Measurements from ENCODE around the gene RANBP10.
"Not testable (repeated sequence)": the region's sequence is repeated elsewhere in the genome, so short reads cannot be mapped to it uniquely, and the experiment has no call there.

RANBP10 gene

GRCh38 chr16:67806428-67807147, at the start of gene RANBP10, which contains the start of gene TSNAXIP1:
Gene RANBP10 (minus strand): TSS chr16:67806560. CDS start chr16:67806536, 24 bp downstream.
Gene TSNAXIP1 (plus strand): TSS chr16:67806889. CDS start chr16:67807150, 261 bp downstream.
- peak; percentile 99 for DNase-seq

GRCh38 chr16:67855789-67856188, 49.4 kb upstream of the RANBP10 start:
- no peak for DNase-seq

DNA sequence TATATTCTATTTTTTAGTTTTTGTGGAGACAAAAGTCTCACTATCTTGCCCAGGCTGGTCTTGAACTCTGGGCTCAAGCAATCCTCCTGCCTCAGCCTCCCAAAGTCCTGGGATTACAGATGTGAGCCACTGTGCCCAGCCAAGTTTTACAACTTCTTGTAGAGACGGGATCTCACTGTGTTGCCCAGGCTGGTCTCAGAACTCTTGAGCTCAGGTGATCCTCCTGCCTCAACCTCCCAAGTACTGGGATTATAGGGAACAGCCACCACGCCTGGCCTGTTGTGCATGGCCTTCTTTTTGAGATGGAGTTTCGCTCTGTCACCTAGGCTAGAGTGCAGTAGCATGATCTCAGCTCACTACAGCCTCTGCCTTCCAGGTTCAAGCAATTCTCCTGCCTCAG, 47.3 kb upstream of the RANBP10 start:
- no peak for DNase-seq

DNA sequence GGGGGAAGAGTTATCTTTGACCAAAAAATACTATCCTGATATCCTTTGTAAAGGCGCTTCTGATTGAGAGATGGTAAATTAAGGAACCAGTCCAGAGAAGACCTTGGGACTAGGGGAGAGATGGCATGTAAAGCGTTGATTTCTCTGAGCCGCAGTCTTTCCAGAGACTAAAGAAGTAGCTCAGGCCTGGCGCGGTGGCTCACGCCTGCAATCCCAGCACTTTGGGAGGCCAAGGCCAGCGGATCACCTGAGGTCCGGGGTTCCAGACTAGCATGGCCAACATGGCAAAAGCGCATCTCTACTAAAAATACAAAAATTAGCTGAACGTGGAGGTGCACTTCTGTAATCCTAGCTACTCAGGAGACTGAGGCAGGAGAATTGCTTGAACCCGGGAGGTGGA, 41.8 kb upstream of the RANBP10 start:
- no peak for DNase-seq

DNA sequence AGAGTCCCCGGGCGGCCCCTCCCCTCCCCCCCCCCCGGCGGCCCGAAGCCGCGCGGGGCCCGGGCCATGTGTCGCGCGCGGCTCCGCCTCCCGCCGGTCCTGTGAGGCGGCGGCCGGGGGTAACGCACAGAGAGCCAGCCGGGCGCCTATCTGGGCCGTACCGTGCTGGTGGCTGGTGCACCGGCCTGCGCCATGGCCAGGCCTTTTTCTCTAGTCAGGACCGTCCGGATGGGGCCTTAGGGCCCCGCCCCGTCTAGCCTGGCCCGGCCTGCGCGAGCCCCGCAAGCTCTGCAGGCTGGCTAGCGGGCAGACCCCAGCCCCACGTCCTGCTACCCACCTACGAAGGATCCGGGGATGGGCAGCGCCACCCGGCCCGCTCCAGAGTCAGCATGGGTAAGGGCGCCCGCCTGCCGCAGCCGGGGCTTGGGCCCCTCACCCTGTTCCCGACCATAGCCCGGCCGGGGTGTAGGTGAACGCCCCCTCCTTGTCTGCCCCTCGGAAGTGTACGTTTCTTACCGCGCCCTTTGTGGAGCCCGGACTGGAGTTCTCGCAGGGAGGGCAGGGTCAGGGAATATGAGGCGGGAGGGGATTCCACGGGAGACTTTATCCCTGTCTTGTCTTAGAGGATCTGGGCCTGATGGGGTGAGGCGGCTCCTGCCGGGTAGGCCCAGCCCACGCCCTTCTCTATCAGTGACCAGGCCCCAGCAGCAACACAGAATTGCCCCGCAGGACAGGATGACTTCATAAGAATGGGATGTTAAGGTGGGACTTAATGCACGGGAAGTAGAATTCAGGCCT, 40.9 kb upstream of the RANBP10 start, which contains the start of gene CENPT:
TSS of gene CENPT (minus strand) at position 630 of the 798 bp plus-strand sequence. CDS start 13,834 bp downstream, outside the sequence.
- peak; percentile 42 for DNase-seq

DNA sequence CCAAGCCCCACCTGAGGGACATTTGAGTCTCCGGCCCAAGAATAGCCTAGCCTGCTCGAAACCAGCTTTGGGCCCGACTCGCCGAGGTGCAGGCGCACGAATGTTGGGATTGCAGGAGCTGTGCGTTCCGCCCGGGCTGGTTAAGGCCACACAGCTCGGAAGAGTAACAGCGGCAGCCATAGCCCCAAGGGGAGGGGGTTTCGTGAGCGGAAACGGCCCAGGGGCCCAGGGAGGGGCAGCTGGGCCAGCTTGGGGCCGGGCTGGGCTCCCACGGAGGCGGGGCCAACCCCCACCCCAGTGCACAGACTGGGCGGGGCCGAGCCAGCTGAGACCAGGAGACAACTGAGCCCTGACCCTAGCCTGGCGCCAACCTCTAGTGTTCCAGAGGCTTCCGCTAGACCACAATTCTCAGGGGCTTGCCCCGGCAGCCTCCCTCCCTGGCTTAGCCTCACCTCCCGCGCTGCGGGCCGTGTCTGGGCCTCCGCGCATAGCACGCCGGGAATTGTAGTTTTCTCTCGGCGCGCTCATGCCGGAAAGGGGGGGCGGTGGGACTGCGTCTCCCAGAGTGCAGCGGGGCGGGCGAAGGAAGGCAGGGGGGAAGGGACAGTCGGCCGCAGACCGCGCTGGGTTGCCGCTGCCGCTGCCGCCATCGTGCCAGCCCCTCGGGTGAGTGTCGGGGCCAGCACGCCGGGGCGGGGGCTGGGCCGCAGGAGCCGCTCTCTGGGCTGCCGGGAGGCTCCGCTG, 40.1 kb upstream of the RANBP10 start, which contains the start of gene NUTF2:
TSS of gene NUTF2 (plus strand) at position 614 of the 744 bp plus-strand sequence. CDS start 18,198 bp downstream, outside the sequence.
- DNase-seq = peak; percentile 91

DNA sequence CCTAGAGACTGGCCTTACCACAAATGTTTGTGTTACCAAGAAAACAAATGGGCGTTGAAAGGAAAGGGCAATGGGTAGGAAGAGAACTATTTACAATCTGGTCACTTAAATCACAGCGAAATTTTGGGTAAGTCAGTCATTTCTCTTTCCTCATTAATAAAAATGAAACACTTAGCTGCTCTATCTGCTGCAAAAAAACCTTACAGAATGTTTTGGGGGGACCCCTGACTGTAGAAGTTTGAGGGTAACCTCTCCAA, 39.6 kb upstream of the RANBP10 start:
- no peak for DNase-seq

DNA sequence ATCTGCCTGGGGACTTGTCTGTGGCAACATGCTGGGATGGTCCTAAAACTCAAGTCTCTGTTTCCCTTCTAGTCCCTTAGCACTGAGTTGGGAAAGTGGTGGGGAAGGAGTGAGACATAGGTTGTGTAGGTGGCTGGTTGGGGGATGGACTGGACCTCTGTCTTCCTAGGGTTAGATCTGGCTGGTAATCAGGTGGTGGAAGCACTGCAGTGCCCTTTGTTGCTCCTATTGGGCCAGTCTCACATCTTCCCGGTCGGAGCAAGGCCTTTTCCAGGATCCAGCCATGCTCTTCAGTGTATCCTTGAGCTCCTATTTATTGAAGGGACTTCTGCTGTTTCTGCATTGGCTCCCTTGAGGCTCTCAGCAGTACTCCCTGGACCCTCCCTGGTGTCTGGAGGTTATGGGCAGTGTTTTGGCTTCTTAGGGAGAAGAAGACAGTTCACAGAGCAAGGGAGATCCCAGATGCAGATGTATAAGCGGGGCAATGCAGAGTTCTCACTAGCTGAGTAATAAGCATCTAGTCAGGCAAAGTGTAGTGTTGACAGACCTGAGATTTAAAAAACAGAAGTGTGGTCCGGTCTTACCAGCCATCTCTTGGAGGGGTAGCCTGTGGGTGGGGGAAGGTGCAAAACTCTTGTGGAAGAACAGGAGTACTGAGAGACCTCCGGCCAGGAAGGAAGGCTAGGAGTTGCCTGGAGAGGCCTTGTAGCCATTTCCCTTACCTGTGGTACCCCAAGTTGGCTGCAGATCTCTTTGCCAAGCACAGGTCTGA, 39.1 kb upstream of the RANBP10 start:
- DNase-seq = no peak

GRCh38 chr16:67844497-67844896, 38.1 kb upstream of the RANBP10 start:
- peak; percentile 34 for DNase-seq

DNA sequence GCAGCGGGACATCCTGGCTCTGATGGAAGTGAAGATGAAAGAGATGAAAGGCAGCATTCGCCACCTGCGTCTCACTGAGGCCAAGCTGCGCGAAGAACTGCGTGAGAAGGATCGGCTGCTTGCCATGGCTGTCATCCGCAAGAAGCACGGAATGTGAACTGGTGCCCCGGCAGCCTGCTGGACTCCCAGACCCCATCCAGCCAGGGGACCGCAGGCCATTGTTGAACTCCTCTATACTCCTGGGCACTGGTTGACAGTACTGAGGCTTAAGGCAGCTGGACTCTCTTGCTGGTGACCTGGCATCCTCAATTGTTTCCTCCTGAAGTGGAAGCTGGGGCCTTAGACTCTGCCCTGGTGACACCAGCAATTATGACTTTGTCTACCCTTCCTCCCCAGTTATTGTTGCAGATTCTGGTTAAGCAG, 37.0 kb upstream of the RANBP10 start:
- DNase-seq = peak; percentile 23

DNA sequence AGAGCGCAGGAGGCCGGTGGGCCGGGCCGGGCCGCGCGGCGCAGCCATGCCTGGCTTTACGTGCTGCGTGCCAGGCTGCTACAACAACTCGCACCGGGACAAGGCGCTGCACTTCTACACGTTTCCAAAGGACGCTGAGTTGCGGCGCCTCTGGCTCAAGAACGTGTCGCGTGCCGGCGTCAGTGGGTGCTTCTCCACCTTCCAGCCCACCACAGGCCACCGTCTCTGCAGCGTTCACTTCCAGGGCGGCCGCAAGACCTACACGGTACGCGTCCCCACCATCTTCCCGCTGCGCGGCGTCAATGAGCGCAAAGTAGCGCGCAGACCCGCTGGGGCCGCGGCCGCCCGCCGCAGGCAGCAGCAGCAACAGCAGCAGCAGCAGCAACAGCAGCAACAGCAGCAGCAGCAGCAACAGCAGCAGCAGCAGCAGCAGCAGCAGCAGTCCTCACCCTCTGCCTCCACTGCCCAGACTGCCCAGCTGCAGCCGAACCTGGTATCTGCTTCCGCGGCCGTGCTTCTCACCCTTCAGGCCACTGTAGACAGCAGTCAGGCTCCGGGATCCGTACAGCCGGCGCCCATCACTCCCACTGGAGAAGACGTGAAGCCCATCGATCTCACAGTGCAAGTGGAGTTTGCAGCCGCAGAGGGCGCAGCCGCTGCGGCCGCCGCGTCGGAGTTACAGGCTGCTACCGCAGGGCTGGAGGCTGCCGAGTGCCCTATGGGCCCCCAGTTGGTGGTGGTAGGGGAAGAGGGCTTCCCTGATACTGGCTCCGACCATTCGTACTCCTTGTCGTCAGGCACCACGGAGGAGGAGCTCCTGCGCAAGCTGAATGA, 36.4 kb upstream of the RANBP10 start:
- peak; percentile 52 for DNase-seq

DNA sequence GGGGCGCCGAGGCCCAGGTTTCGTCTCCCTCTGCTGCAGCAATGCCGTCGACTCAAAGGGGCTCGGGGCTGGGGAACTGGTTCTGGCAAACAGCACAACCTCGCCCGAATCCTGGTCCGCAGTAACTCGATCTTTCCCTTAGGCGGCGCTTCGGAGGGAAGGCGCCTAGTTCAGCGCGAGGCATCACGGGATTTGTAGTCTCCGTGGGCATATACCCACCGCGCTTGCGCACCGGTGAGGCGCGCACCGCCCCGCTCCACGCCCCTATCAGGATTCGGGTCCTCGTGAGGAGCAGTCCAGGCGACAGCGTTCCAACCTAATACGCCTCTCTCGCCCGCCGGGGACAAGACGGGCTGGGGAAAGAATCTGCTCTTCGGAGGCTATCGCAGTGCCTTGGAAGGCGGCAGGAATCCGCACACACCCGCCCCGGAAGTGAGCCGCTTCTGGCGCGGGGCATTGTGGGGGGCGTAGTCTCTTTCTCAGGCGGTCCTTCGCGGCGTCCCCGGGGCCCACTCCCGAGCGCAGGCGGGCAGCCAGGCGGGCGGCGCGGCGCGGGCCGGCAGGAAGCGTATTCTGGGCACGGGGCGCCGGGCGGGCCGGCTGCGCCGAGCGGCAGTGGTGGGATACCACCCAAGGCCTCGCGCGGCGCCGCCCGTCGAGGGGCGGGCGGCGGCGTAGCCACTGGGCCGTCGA, 35.6 kb upstream of the RANBP10 start, which contains the start of gene THAP11:
TSS of gene THAP11 (plus strand) at position 505 of the 693 bp plus-strand sequence. CDS start 235 bp downstream, outside the sequence.
- peak; percentile 92 for DNase-seq

GRCh38 chr16:67841198-67841815, 34.9 kb upstream of the RANBP10 start:
- DNase-seq = no peak

DNA sequence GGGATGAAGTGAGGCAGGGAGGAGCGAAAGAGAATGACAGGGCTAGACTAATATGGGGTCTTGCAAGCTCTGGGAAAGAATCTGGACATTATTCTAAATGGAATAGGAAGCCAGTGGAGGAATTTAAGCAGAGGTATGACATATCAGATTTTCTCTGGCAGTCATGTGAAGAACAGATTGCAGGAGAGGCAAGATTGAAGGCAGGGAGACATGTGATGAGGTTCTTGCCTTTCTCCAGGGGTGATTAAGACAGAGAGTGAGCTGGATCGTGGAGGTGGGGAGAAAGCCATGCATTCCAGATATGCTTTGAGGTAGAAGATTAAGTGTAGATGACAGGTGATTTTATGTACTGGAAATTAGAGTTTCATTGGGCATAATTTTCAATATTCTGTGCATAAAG, 31.5 kb upstream of the RANBP10 start:
- no peak for DNase-seq

DNA sequence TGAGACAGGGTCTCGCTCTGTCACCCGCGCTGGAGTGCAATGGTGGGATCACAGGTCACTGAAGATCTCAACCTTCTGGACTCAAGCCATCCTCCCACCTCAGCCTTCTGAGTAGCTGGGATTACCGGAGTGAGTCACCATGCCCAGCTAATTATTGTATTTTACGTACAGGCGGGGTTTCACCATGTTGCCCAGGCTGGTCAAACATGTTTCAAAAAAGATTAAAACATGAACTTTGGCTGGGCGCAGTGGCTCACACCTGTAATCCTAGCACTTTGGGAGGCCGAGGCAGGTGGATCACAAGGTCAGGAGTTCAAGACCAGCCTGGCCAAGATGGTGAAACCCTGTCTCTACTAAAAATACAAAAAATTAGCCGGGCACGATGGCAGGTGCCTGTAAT, 30.8 kb upstream of the RANBP10 start:
- not testable (repeated sequence) for DNase-seq

DNA sequence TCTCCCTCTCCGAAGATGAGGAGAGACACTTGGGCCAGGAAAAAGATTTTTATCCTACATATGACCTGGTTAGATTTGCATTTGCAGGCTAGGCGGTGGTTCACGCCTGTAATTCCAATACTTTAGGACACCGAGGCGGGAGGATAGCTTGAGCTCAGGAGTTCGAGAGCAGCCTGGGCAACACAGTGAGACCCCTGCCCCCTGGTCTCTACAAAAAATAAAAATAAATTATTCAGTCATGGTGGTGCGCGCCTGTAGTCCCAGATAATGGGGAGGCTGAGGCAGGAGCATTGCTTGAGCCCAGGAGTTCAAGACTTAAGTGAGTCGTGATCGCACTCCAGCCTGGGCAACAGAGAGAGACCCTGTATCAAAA, 27.9 kb upstream of the RANBP10 start:
- no peak for DNase-seq

GRCh38 chr16:67833415-67834241, 27.3 kb upstream of the RANBP10 start:
- DNase-seq = peak; percentile 76

GRCh38 chr16:67833030-67833414, 26.7 kb upstream of the RANBP10 start:
- peak; percentile 66 for DNase-seq

GRCh38 chr16:67828651-67829050, 22.3 kb upstream of the RANBP10 start:
- DNase-seq = no peak

All from HCEC 1CT (cell line).